Measurements from ENCODE around the gene MCRS1.

Gene MCRS1

GRCh38 chr12:49565406-49566265 lies 2.3 kb downstream of the MCRS1 start:
- H3K36me3 ChIP-seq (ENCODE audit: low read length): no peaks in the 10 kb centered on the region
- no peak overlapping the region for H3K27ac ChIP-seq (ENCODE audit: low read depth, low read length)
- no peaks in the 10 kb centered on the region for H3F3A ChIP-seq (ENCODE audit: insufficient read depth)
- no peak overlapping the region for H3K4me3 ChIP-seq (ENCODE audit: insufficient read depth, low read length, poor library complexity, severe bottlenecking)
- no peaks in the 10 kb centered on the region for H3K9me2 ChIP-seq (replicated peaks; ENCODE audit: insufficient read depth, low read length)
- H3K9me3 ChIP-seq (ENCODE audit: insufficient read depth, low read length): no peaks in the 10 kb centered on the region
- no peak overlapping the region for H3K4me2 ChIP-seq (ENCODE audit: low read depth, low read length, poor library complexity, severe bottlenecking)
- H2AFZ ChIP-seq (ENCODE audit: low read depth, low read length, severe bottlenecking): no peak overlapping the region
- no peak overlapping the region for H3K9ac ChIP-seq (ENCODE audit: low read length)
- TF ChIP-seq EZH2phosphoT487 (conservative IDR thresholded peaks at IDR 0.05; ENCODE audit: low read length) (no peak), CTCF (IDR thresholded peaks at IDR 0.05; ENCODE audit: insufficient read depth, low read length, poor library complexity, severe bottlenecking) (no peak)
- no peaks in the 10 kb centered on the region for H4K20me1 ChIP-seq (ENCODE audit: low read depth, low read length)
- H3K27me3 ChIP-seq (ENCODE audit: low read length): no peaks in the 10 kb centered on the region
- H3K79me2 ChIP-seq (ENCODE audit: insufficient read depth, low read length): peaks cover 43% of the 10 kb centered on the region

- Histone ChIP-seq H3K79me2 (ENCODE audit: insufficient read depth, low read length) (peaks cover 36% of the 10 kb centered on the region), H3F3A (ENCODE audit: insufficient read depth) (no peaks in the 10 kb centered on the region), H3K9ac (ENCODE audit: low read length) (no peak overlapping the region), H3K36me3 (ENCODE audit: low read length) (no peaks in the 10 kb centered on the region), H3K4me2 (ENCODE audit: low read depth, low read length, poor library complexity, severe bottlenecking) (no peak overlapping the region), H3K27ac (ENCODE audit: low read depth, low read length) (no peak overlapping the region), H3K27me3 (ENCODE audit: low read length) (no peaks in the 10 kb centered on the region), H3K9me3 (ENCODE audit: insufficient read depth, low read length) (no peaks in the 10 kb centered on the region), H2AFZ (ENCODE audit: low read depth, low read length, severe bottlenecking) (no peak overlapping the region), H3K9me2 (replicated peaks; ENCODE audit: insufficient read depth, low read length) (no peaks in the 10 kb centered on the region), H3K4me3 (ENCODE audit: insufficient read depth, low read length, poor library complexity, severe bottlenecking) (no peak overlapping the region), H4K20me1 (ENCODE audit: low read depth, low read length) (no peaks in the 10 kb centered on the region)
- no peak for TF ChIP-seq CTCF (IDR thresholded peaks at IDR 0.05; ENCODE audit: insufficient read depth, low read length, poor library complexity, severe bottlenecking)
- TF ChIP-seq EZH2phosphoT487 (conservative IDR thresholded peaks at IDR 0.05; ENCODE audit: low read length): no peak
Measured at GRCh38 chr12:49564686-49565405, 3.1 kb downstream of the MCRS1 start.

GRCh38 chr12:49563951-49564685 lies 3.8 kb downstream of the MCRS1 start:
- H3K4me3 ChIP-seq (ENCODE audit: insufficient read depth, low read length, poor library complexity, severe bottlenecking): no peak overlapping the region
- no peaks in the 10 kb centered on the region for H4K20me1 ChIP-seq (ENCODE audit: low read depth, low read length)
- H3K27me3 ChIP-seq (ENCODE audit: low read length): no peaks in the 10 kb centered on the region
- H3K4me2 ChIP-seq (ENCODE audit: low read depth, low read length, poor library complexity, severe bottlenecking): no peak overlapping the region
- H3K9ac ChIP-seq (ENCODE audit: low read length): no peak overlapping the region
- no peaks in the 10 kb centered on the region for H3K9me2 ChIP-seq (replicated peaks; ENCODE audit: insufficient read depth, low read length)
- H3K27ac ChIP-seq (ENCODE audit: low read depth, low read length): no peak overlapping the region
- no peaks in the 10 kb centered on the region for H3K36me3 ChIP-seq (ENCODE audit: low read length)
- no peaks in the 10 kb centered on the region for H3F3A ChIP-seq (ENCODE audit: insufficient read depth)
- no peak overlapping the region for H2AFZ ChIP-seq (ENCODE audit: low read depth, low read length, severe bottlenecking)
- no peaks in the 10 kb centered on the region for H3K9me3 ChIP-seq (ENCODE audit: insufficient read depth, low read length)
- H3K79me2 ChIP-seq (ENCODE audit: insufficient read depth, low read length): peaks cover 35% of the 10 kb centered on the region
- TF ChIP-seq EZH2phosphoT487 (conservative IDR thresholded peaks at IDR 0.05; ENCODE audit: low read length): no peak
- TF ChIP-seq CTCF (IDR thresholded peaks at IDR 0.05; ENCODE audit: insufficient read depth, low read length, poor library complexity, severe bottlenecking): no peak
